Measurements from ENCODE around the gene HERPUD1. TPM values are rescaled to one million over a fixed set of nuclear protein-coding genes. Genes with fewer than 3 reads are reported as not detected.
"Not testable (repeated sequence)": the region's sequence is repeated elsewhere in the genome, so short reads cannot be mapped to it uniquely, and the experiment has no call there.

The HERPUD1 gene
- total RNA-seq, 1 experiment from 2014 or later: 28.9 TPM

DNA sequence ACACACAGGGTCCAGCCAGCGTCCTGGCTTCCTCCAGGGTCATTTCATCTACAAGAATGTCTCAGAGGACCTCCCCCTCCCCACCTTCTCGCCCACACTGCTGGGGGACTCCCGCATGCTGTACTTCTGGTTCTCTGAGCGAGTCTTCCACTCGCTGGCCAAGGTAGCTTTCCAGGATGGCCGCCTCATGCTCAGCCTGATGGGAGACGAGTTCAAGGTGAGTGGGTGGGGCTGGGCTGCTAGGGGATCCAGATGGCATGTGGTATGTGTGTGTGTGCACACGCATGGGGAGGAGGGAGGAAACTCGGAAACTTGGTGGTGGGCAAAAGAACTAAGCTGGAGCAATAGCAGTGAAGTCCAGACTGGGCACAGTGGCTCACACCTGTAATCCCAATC lies 41.4 kb downstream of the HERPUD1 start:
- no peak overlapping the region for H2BK120ac ChIP-seq (ENCODE audit: low read depth, low read length, poor library complexity, severe bottlenecking)
- no peak overlapping the region for H3K9ac ChIP-seq (ENCODE audit: extremely low read depth, insufficient read length, low read length)
- H2BK20ac ChIP-seq (ENCODE audit: low read depth, low read length, poor library complexity, severe bottlenecking): no peak overlapping the region
- no peak overlapping the region for H2AFZ ChIP-seq (ENCODE audit: low read length)
- H4K20me1 ChIP-seq (ENCODE audit: control insufficient read depth, insufficient read depth, insufficient read length): no peaks in the 10 kb centered on the region
- H3K56ac ChIP-seq (ENCODE audit: insufficient read length, low read depth, low read length): no peak overlapping the region
- no peak for DNase-seq
- no peaks in the 10 kb centered on the region for H3K23me2 ChIP-seq (ENCODE audit: insufficient read length, low read depth, low read length, poor library complexity, severe bottlenecking)
- H3K9me3 Mint-ChIP-seq: peaks cover 0 to 2% of the 10 kb centered on the region in 2 experiments; a peak in 2 of 5 replicates
- H2BK15ac ChIP-seq (ENCODE audit: low read depth, low read length): no peak overlapping the region
- H4K5ac ChIP-seq (ENCODE audit: insufficient read length, low read depth, low read length): no peak overlapping the region
- no peaks in the 10 kb centered on the region for H3K79me2 ChIP-seq (ENCODE audit: insufficient read depth, low read length)
- H3K36me3 Mint-ChIP-seq (ENCODE audit: insufficient read depth in 1 of 3, low read depth in 3 of 3): no peaks in the 10 kb centered on the region
- H4K91ac ChIP-seq (ENCODE audit: insufficient read length, low read depth, low read length): no peak overlapping the region
- H3K4me1 Mint-ChIP-seq: no peaks in the 10 kb centered on the region
- H2BK5ac ChIP-seq (ENCODE audit: insufficient read length, low read length): no peak overlapping the region
- WGBS (ENCODE audit: extremely low coverage, insufficient read length, low lambda C conversion rate): no CpG with 5 or more reads among the region's 9 CpGs
- H3K27ac ChIP-seq (ENCODE audit: insufficient read length, low read depth, low read length): no peak overlapping the region
- no peak overlapping the region for H3K18ac ChIP-seq (ENCODE audit: insufficient read length, low read depth, low read length)
- H4K8ac ChIP-seq (replicated peaks; ENCODE audit: insufficient read length, low read depth, low read length): no peak overlapping the region
- H3K9me3 ChIP-seq (ENCODE audit: control insufficient read depth, low read depth, low read length): no peaks in the 10 kb centered on the region
- no peak overlapping the region for H3K4me3 Mint-ChIP-seq
- no peaks in the 10 kb centered on the region for H3K79me1 ChIP-seq (ENCODE audit: insufficient read depth, low read depth, low read length, poor library complexity, severe bottlenecking)
- no peak overlapping the region for H2BK12ac ChIP-seq (ENCODE audit: insufficient read length, low read depth, low read length)
- H3K4me1 ChIP-seq (ENCODE audit: insufficient read depth, low read length): no peaks in the 10 kb centered on the region
- H3K27me3 ChIP-seq (ENCODE audit: insufficient read depth, low read length): no peaks in the 10 kb centered on the region
- H3T11ph ChIP-seq (ENCODE audit: low read length): no peak overlapping the region
- H3K4me2 ChIP-seq (ENCODE audit: insufficient read depth, insufficient read length, low read length): no peak overlapping the region
- no peak overlapping the region for H3K4ac ChIP-seq (ENCODE audit: low read depth, low read length)
- no peak overlapping the region for H2AK5ac ChIP-seq (ENCODE audit: insufficient read length, low read length)
- no peak overlapping the region for H3K14ac ChIP-seq (ENCODE audit: insufficient read depth, low read length)
- peaks cover 6% of the 10 kb centered on the region for H3K27me3 Mint-ChIP-seq (ENCODE audit: low read depth)
- H3K23ac ChIP-seq (ENCODE audit: insufficient read length, low read depth, low read length): no peak overlapping the region
- TF ChIP-seq, protein P1, sequence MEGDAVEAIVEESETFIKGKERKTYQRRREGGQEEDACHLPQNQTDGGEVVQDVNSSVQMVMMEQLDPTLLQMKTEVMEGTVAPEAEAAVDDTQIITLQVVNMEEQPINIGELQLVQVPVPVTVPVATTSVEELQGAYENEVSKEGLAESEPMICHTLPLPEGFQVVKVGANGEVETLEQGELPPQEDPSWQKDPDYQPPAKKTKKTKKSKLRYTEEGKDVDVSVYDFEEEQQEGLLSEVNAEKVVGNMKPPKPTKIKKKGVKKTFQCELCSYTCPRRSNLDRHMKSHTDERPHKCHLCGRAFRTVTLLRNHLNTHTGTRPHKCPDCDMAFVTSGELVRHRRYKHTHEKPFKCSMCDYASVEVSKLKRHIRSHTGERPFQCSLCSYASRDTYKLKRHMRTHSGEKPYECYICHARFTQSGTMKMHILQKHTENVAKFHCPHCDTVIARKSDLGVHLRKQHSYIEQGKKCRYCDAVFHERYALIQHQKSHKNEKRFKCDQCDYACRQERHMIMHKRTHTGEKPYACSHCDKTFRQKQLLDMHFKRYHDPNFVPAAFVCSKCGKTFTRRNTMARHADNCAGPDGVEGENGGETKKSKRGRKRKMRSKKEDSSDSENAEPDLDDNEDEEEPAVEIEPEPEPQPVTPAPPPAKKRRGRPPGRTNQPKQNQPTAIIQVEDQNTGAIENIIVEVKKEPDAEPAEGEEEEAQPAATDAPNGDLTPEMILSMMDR (conservative IDR thresholded peaks at IDR 0.05): no peak
- no peak overlapping the region; a peak in 1 of 7 replicates for H3K27ac Mint-ChIP-seq

- not testable (repeated sequence) for H3K23me2 ChIP-seq (ENCODE audit: insufficient read length, low read depth, low read length, poor library complexity, severe bottlenecking); H3K56ac ChIP-seq (ENCODE audit: insufficient read length, low read depth, low read length); H3K27ac ChIP-seq (ENCODE audit: insufficient read length, low read depth, low read length); H3K9ac ChIP-seq (ENCODE audit: extremely low read depth, insufficient read length, low read length); H2BK20ac ChIP-seq (ENCODE audit: low read depth, low read length, poor library complexity, severe bottlenecking); H2AFZ ChIP-seq (ENCODE audit: low read length); H3K9me3 Mint-ChIP-seq; DNase-seq; H3K4me1 ChIP-seq (ENCODE audit: insufficient read depth, low read length); H3K9me3 ChIP-seq (ENCODE audit: control insufficient read depth, low read depth, low read length); H3K4me3 Mint-ChIP-seq; H2BK5ac ChIP-seq (ENCODE audit: insufficient read length, low read length); H3K18ac ChIP-seq (ENCODE audit: insufficient read length, low read depth, low read length); H4K5ac ChIP-seq (ENCODE audit: insufficient read length, low read depth, low read length); H3K36me3 Mint-ChIP-seq (ENCODE audit: insufficient read depth in 1 of 3, low read depth in 3 of 3); H4K20me1 ChIP-seq (ENCODE audit: control insufficient read depth, insufficient read depth, insufficient read length); H4K91ac ChIP-seq (ENCODE audit: insufficient read length, low read depth, low read length); H2AK5ac ChIP-seq (ENCODE audit: insufficient read length, low read length); H3K27ac Mint-ChIP-seq; H3K4me2 ChIP-seq (ENCODE audit: insufficient read depth, insufficient read length, low read length); H2BK15ac ChIP-seq (ENCODE audit: low read depth, low read length); H3K14ac ChIP-seq (ENCODE audit: insufficient read depth, low read length); H3K27me3 ChIP-seq (ENCODE audit: insufficient read depth, low read length); H3K79me1 ChIP-seq (ENCODE audit: insufficient read depth, low read depth, low read length, poor library complexity, severe bottlenecking); H3K79me2 ChIP-seq (ENCODE audit: insufficient read depth, low read length); H3K4me1 Mint-ChIP-seq; H3K27me3 Mint-ChIP-seq (ENCODE audit: low read depth); H2BK120ac ChIP-seq (ENCODE audit: low read depth, low read length, poor library complexity, severe bottlenecking); H2BK12ac ChIP-seq (ENCODE audit: insufficient read length, low read depth, low read length); H3K4ac ChIP-seq (ENCODE audit: low read depth, low read length); H3T11ph ChIP-seq (ENCODE audit: low read length); H3K23ac ChIP-seq (ENCODE audit: insufficient read length, low read depth, low read length); H4K8ac ChIP-seq (replicated peaks; ENCODE audit: insufficient read length, low read depth, low read length)
- WGBS (ENCODE audit: extremely low coverage, insufficient read length, low lambda C conversion rate): no CpG with 5 or more reads among the region's 7 CpGs
Observed at GRCh38 chr16:56973899-56974298, 42.0 kb downstream of the HERPUD1 start.

Data from H9 (cell line).